ENCODE results near the gene TUBB3. TPM values are rescaled to one million over a fixed set of nuclear protein-coding genes. Genes with fewer than 3 reads are reported as not detected.

TUBB3 gene
- total and polyA plus RNA-seq, 9 of the 15 experiments (the other 6 are each of a cell fraction or from before 2014, with no cell fraction given): 0.18 to 12.5 (median 5.0) TPM

- in situ Hi-C loops (cut with MboI) (no loop called here), intact Hi-C loops (cut with micrococcal nuclease) (no loop called here)
- no TSS peak for BruUV-seq (replicated peaks)
- no peak overlapping the region for H3K27ac ChIP-seq (ENCODE audit: extremely low read depth, low read depth, low read length)
- ATAC-seq (peak; percentile 91), FAIRE-seq (peak; percentile 69), DNase-seq (ENCODE audit: extremely low read depth in 1 of 4, low spot score in 3 of 4) (peak; percentile 44 to 80 (median 72))
- H3K36me3 ChIP-seq (ENCODE audit: control insufficient read depth, insufficient read depth, low read length): peaks cover 62% of the 10 kb centered on the region
- CTCF ChIA-PET (ENCODE audit: low intra/inter-chr PET ratio): no interaction called here
- no peaks in the 10 kb centered on the region for H3K9me3 ChIP-seq (replicated peaks; ENCODE audit: control insufficient read depth, insufficient read depth, low read depth, low read length)
- H3K9me1 ChIP-seq (ENCODE audit: control insufficient read depth, insufficient read depth, low read length): peaks cover 3% of the 10 kb centered on the region
- H4K20me1 ChIP-seq (replicated peaks; ENCODE audit: control insufficient read depth, insufficient read depth, low read length): no peaks in the 10 kb centered on the region
- POLR2A ChIA-PET: no interaction called here
- peaks cover 0 to 29% of the 10 kb centered on the region in 2 experiments; a peak in 2 of 5 replicates for H3K4me1 ChIP-seq (replicated peaks in 1 of 2; ENCODE audit: control insufficient read depth in 2 of 2, insufficient read depth in 2 of 2, low read length in 2 of 2)
- no peak overlapping the region for H3K4me2 ChIP-seq (ENCODE audit: insufficient read depth, low read length)
- WGBS (ENCODE audit: insufficient coverage, low coverage, missing lambda C conversion rate): 94% methylated on average over 7 of the region's 7 CpGs
- H3K27me3 ChIP-seq (ENCODE audit: control insufficient read depth in 2 of 2, insufficient read depth in 2 of 2, low read length in 2 of 2): no peaks in the 10 kb centered on the region
- H3K9ac ChIP-seq (ENCODE audit: insufficient read depth in 1 of 2, low read depth in 2 of 2, low read length in 2 of 2): no peak overlapping the region
- H3K79me2 ChIP-seq (ENCODE audit: control insufficient read depth, insufficient read depth, low read length): no peaks in the 10 kb centered on the region
- H2AFZ ChIP-seq (ENCODE audit: low read depth, low read length): no peak overlapping the region
- no peak overlapping the region for H3K4me3 ChIP-seq
- no peak for TF ChIP-seq ZNF318 (IDR thresholded peaks at IDR 0.05; ENCODE audit: borderline replicate concordance in 1 of 2, low read depth in 1 of 2)
- no peak for TF ChIP-seq ZBTB8A (IDR thresholded peaks at IDR 0.05; ENCODE audit: partially characterized antibody)
- peak; percentile 81 for TF ChIP-seq PKNOX1 (IDR thresholded peaks at IDR 0.05)
- TF ChIP-seq USF1 (CRISPR knock-in tag; IDR thresholded peaks at IDR 0.05): peak; percentile 91
- peak; percentile 30; the same call in 1 of the 2 replicates for TF ChIP-seq MBD2 (IDR thresholded peaks at IDR 0.05; ENCODE audit: borderline replicate concordance, low read depth)
- TF ChIP-seq CREB1 (IDR thresholded peaks at IDR 0.05): no peak
- no peak for TF ChIP-seq CREB1 (CRISPR knock-in tag; IDR thresholded peaks at IDR 0.05)
- TF ChIP-seq FOS (IDR thresholded peaks at IDR 0.05; ENCODE audit: extremely low read depth, insufficient read length): peak; percentile 64
- 0 out of 2 replicates have a peak, but pooled peaks have one; percentile 26 for TF ChIP-seq CHD2 (IDR thresholded peaks at IDR 0.05; ENCODE audit: low read depth, low read length)
- TF ChIP-seq NEUROD1 (IDR thresholded peaks at IDR 0.05; ENCODE audit: borderline replicate concordance, low read depth, low read length, partially characterized antibody): peak; percentile 50
- TF ChIP-seq USF2 (CRISPR knock-in tag; IDR thresholded peaks at IDR 0.05): peak; percentile 86
- TF ChIP-seq RAD51 (IDR thresholded peaks at IDR 0.05; ENCODE audit: borderline replicate concordance, low read depth): peak; percentile 70
Observed at GRCh38 chr16:89958068-89958467, 34.9 kb downstream of the TUBB3 start.

Data from K562 (cell line).